BE2C (cell line): ENCODE data around the gene AP4E1.
"Not testable (repeated sequence)": the region's sequence is repeated elsewhere in the genome, so short reads cannot be mapped to it uniquely, and the experiment has no call there.

Experiments
- DNase-seq: peaks from one replicate; pipeline ENCODE4 v3.0.0-alpha.2; 2020
- H3K27me3 ChIP-seq: fragments of 250-450 bp; sonication (Bioruptor Pico); 2 replicates; pipeline ENCODE4 v1.5.1; 2020; ENCODE audit warnings: mild to moderate bottlenecking
- H3K36me3 ChIP-seq: fragments of 250-450 bp; sonication (Bioruptor Pico); 2 replicates; pipeline ENCODE4 v1.5.1; 2020; ENCODE audit warnings: mild to moderate bottlenecking
- H3K4me1 ChIP-seq: fragments of 250-450 bp; sonication (Bioruptor Pico); 2 replicates; pipeline ENCODE4 v1.5.1; 2020
- H3K4me3 ChIP-seq: 2 replicates; pipeline ENCODE4 v1.5.1; 2011; ENCODE audit warnings: low read depth, low read length
- H3K9me3 ChIP-seq: fragments of 250-450 bp; sonication (Bioruptor Pico); 2 replicates; pipeline ENCODE4 v1.5.1; 2020
- CTCF ChIP-seq: IDR thresholded peaks from 2 replicates; pipeline ENCODE4 v1.5.1; 2012; ENCODE audit warnings: mild to moderate bottlenecking, low read depth, low read length

Gene AP4E1

GRCh38 chr15:50893976-50894375 lies 14.5 kb upstream of the AP4E1 start:
- no peak for TF ChIP-seq CTCF
- DNase-seq, result no peak
- Histone ChIP-seq H3K27me3 (no peaks in the 10 kb centered on the region), H3K4me1 (no peaks in the 10 kb centered on the region), H3K4me3 (no peak overlapping the region), H3K9me3 (no peaks in the 10 kb centered on the region), H3K36me3 (no peaks in the 10 kb centered on the region)

GRCh38 chr15:50901390-50901789 lies 7.1 kb upstream of the AP4E1 start:
- not testable (repeated sequence) for DNase-seq

GRCh38 chr15:50904211-50904610 lies 4.3 kb upstream of the AP4E1 start:
- TF ChIP-seq CTCF, result no peak
- Histone ChIP-seq H3K9me3 (no peaks in the 10 kb centered on the region), H3K4me3 (no peak overlapping the region), H3K36me3 (no peaks in the 10 kb centered on the region), H3K4me1 (no peaks in the 10 kb centered on the region), H3K27me3 (no peaks in the 10 kb centered on the region)
- DNase-seq, result no peak

More at GRCh38 chr15:50901390-50901789, 7.1 kb upstream of the AP4E1 start:
- H3K27me3 ChIP-seq, H3K36me3 ChIP-seq, H3K4me1 ChIP-seq, H3K9me3 ChIP-seq, H3K4me3 ChIP-seq: not testable (repeated sequence)

GRCh38 chr15:50905055-50905454 lies 3.4 kb upstream of the AP4E1 start:
- TF ChIP-seq CTCF, result no peak
- no peaks in the 10 kb centered on the region for H3K36me3 ChIP-seq
- no peaks in the 10 kb centered on the region for H3K27me3 ChIP-seq
- H3K9me3 ChIP-seq, result no peaks in the 10 kb centered on the region
- no peak overlapping the region for H3K4me3 ChIP-seq
- DNase-seq, result no peak
- no peaks in the 10 kb centered on the region for H3K4me1 ChIP-seq

GRCh38 chr15:50906954-50907600 lies 1.4 kb upstream of the AP4E1 start:
- Histone ChIP-seq H3K9me3 (no peaks in the 10 kb centered on the region), H3K27me3 (no peaks in the 10 kb centered on the region), H3K36me3 (no peaks in the 10 kb centered on the region), H3K4me1 (no peaks in the 10 kb centered on the region), H3K4me3 (peak overlapping the region; percentile 94)
- TF ChIP-seq CTCF, result no peak
- no peak for DNase-seq

- Histone ChIP-seq H3K4me3 (peak overlapping the region; percentile 94), H3K4me1 (no peaks in the 10 kb centered on the region), H3K27me3 (no peaks in the 10 kb centered on the region), H3K36me3 (no peaks in the 10 kb centered on the region), H3K9me3 (no peaks in the 10 kb centered on the region)
- no peak for TF ChIP-seq CTCF
- DNase-seq, result no peak
Measured at GRCh38 chr15:50907601-50908208, 778 bp upstream of the AP4E1 start.

GRCh38 chr15:50909010-50909317 lies 481 bp downstream of the AP4E1 start:
- Histone ChIP-seq H3K4me3 (peak overlapping the region; percentile 94), H3K4me1 (no peaks in the 10 kb centered on the region)
- TF ChIP-seq CTCF, result no peak

GRCh38 chr15:50910426-50910795 lies 1.9 kb downstream of the AP4E1 start:
- H3K4me3 ChIP-seq, H3K36me3 ChIP-seq, H3K27me3 ChIP-seq, H3K9me3 ChIP-seq, DNase-seq, H3K4me1 ChIP-seq: not testable (repeated sequence)

More at GRCh38 chr15:50909010-50909317, 481 bp downstream of the AP4E1 start:
- H3K27me3 ChIP-seq, result no peaks in the 10 kb centered on the region
- no peak for DNase-seq
- H3K9me3 ChIP-seq, result no peaks in the 10 kb centered on the region
- H3K36me3 ChIP-seq, result peaks cover 6% of the 10 kb centered on the region
